Measurements from ENCODE around the gene RBM47.

Gene RBM47

GRCh38 chr4:40629401-40630334, at the start of gene RBM47:
RBM47 (minus strand) TSS chr4:40629864; CDS start chr4:40438893, 190,971 bp downstream.
- Histone ChIP-seq H3K79me2 (ENCODE audit: insufficient read depth, low read depth) (peaks cover 61% of the 10 kb centered on the region), H2AFZ (ENCODE audit: low read depth) (peak within 1 kb of the TSS; percentile 64), H4K20me1 (ENCODE audit: insufficient read depth) (no peaks in the 10 kb centered on the region), H3K4me3 (IDR thresholded peaks at IDR 0.05; ENCODE audit: insufficient read depth, low read depth, low read length) (peak within 1 kb of the TSS; percentile 78), H3K4me1 (ENCODE audit: low read depth, poor library complexity, severe bottlenecking) (peaks cover 31% of the 10 kb centered on the region), H3K27ac (peak within 1 kb of the TSS; percentile 97), H3K36me3 (ENCODE audit: insufficient read depth) (no peaks in the 10 kb centered on the region), H3K4me2 (peak within 1 kb of the TSS; percentile 86), H3K27me3 (ENCODE audit: insufficient read depth, low read depth) (no peaks in the 10 kb centered on the region), H3K9ac (peak within 1 kb of the TSS; percentile 94)
- TF ChIP-seq CTCF (conservative IDR thresholded peaks at IDR 0.05; ENCODE audit: low read depth, low read length): no peak; the same call in 1 of the 2 replicates

GRCh38 chr4:40678421-40678820, 48.8 kb upstream of the RBM47 start:
- Histone ChIP-seq H3K4me1 (ENCODE audit: low read depth, poor library complexity, severe bottlenecking) (no peaks in the 10 kb centered on the region), H3K4me3 (IDR thresholded peaks at IDR 0.05; ENCODE audit: insufficient read depth, low read depth, low read length) (no peak overlapping the region), H3K79me2 (ENCODE audit: insufficient read depth, low read depth) (no peaks in the 10 kb centered on the region), H3K27me3 (ENCODE audit: insufficient read depth, low read depth) (no peaks in the 10 kb centered on the region), H2AFZ (ENCODE audit: low read depth) (no peak overlapping the region), H3K4me2 (no peak overlapping the region), H3K27ac (no peak overlapping the region), H4K20me1 (ENCODE audit: insufficient read depth) (no peaks in the 10 kb centered on the region), H3K36me3 (ENCODE audit: insufficient read depth) (no peaks in the 10 kb centered on the region), H3K9ac (no peak overlapping the region)
- no peak for TF ChIP-seq CTCF (conservative IDR thresholded peaks at IDR 0.05; ENCODE audit: low read depth, low read length)

GRCh38 chr4:40675166-40675565, 45.5 kb upstream of the RBM47 start:
- Histone ChIP-seq H4K20me1 (ENCODE audit: insufficient read depth) (no peaks in the 10 kb centered on the region), H2AFZ (ENCODE audit: low read depth) (no peak overlapping the region), H3K79me2 (ENCODE audit: insufficient read depth, low read depth) (no peaks in the 10 kb centered on the region), H3K36me3 (ENCODE audit: insufficient read depth) (no peaks in the 10 kb centered on the region), H3K4me1 (ENCODE audit: low read depth, poor library complexity, severe bottlenecking) (peaks cover 12% of the 10 kb centered on the region), H3K27me3 (ENCODE audit: insufficient read depth, low read depth) (no peaks in the 10 kb centered on the region), H3K27ac (no peak overlapping the region), H3K4me2 (no peak overlapping the region), H3K9ac (no peak overlapping the region), H3K4me3 (IDR thresholded peaks at IDR 0.05; ENCODE audit: insufficient read depth, low read depth, low read length) (no peak overlapping the region)
- no peak for TF ChIP-seq CTCF (conservative IDR thresholded peaks at IDR 0.05; ENCODE audit: low read depth, low read length)

- no peaks in the 10 kb centered on the region for H4K20me1 ChIP-seq (ENCODE audit: insufficient read depth)
- TF ChIP-seq CTCF (conservative IDR thresholded peaks at IDR 0.05; ENCODE audit: low read depth, low read length): no peak
- no peak overlapping the region for H3K9ac ChIP-seq
- H3K4me1 ChIP-seq (ENCODE audit: low read depth, poor library complexity, severe bottlenecking): peaks cover 17% of the 10 kb centered on the region
- H3K27me3 ChIP-seq (ENCODE audit: insufficient read depth, low read depth): no peaks in the 10 kb centered on the region
- no peak overlapping the region for H3K27ac ChIP-seq
- no peak overlapping the region for H3K4me3 ChIP-seq (IDR thresholded peaks at IDR 0.05; ENCODE audit: insufficient read depth, low read depth, low read length)
- H2AFZ ChIP-seq (ENCODE audit: low read depth): peak overlapping the region; percentile 14; the same call in 1 of the 2 replicates
- no peak overlapping the region for H3K4me2 ChIP-seq
- no peaks in the 10 kb centered on the region for H3K36me3 ChIP-seq (ENCODE audit: insufficient read depth)
- no peaks in the 10 kb centered on the region for H3K79me2 ChIP-seq (ENCODE audit: insufficient read depth, low read depth)
Measured at GRCh38 chr4:40672528-40673522, 43.2 kb upstream of the RBM47 start.
